OCI-LY3 (cell line): Measurements from ENCODE around the gene NT5C2.

Source experiments
- CTCF ChIP-seq: fragments of 200-600, 300-600 bp; sonication (generic); IDR thresholded peaks from 2 replicates; pipeline ENCODE4 v1.5.1; 2014; ENCODE audit warnings: antibody characterized with exemption, low read length, low read depth
- EZH2phosphoT487 ChIP-seq: fragments of 200-600 bp; shearing (Covaris generic); IDR thresholded peaks from 2 replicates; pipeline ENCODE4 v1.6.1; 2018; ENCODE audit warnings: antibody characterized with exemption, mixed run types, low read depth

GRCh38 chr10:103203466-103203865 lies 10.4 kb upstream of the NT5C2 start:
- no peak for TF ChIP-seq EZH2phosphoT487
- TF ChIP-seq CTCF: no peak
